ENCODE data around the gene PRRT4.

PRRT4 gene

GRCh38 chr7:128309124-128309523 lies 52.4 kb downstream of the PRRT4 start:
- no peak overlapping the region for H3K4me3 ChIP-seq (ENCODE audit: low read length)
- TF ChIP-seq CTCF (conservative IDR thresholded peaks at IDR 0.05; ENCODE audit: low read depth, low read length) = no peak
- DNase-seq (ENCODE audit: low read depth) = no peak

GRCh38 chr7:128307061-128307460 lies 54.4 kb downstream of the PRRT4 start:
- TF ChIP-seq CTCF (conservative IDR thresholded peaks at IDR 0.05; ENCODE audit: low read depth, low read length) = no peak
- no peak for DNase-seq (ENCODE audit: low read depth)
- H3K4me3 ChIP-seq (ENCODE audit: low read length) = no peak overlapping the region

- DNase-seq (ENCODE audit: low read depth) = no peak
- H3K4me3 ChIP-seq (ENCODE audit: low read length) = no peak overlapping the region
- TF ChIP-seq CTCF (conservative IDR thresholded peaks at IDR 0.05; ENCODE audit: low read depth, low read length) = no peak
Observed at GRCh38 chr7:128304212-128304611, 57.3 kb downstream of the PRRT4 start.

- H3K4me3 ChIP-seq (ENCODE audit: low read length) = no peak overlapping the region
- no peak for TF ChIP-seq CTCF (conservative IDR thresholded peaks at IDR 0.05; ENCODE audit: low read depth, low read length)
- no peak for DNase-seq (ENCODE audit: low read depth)
Observed at GRCh38 chr7:128303643-128304042, 57.8 kb downstream of the PRRT4 start.

- no peak for TF ChIP-seq CTCF (conservative IDR thresholded peaks at IDR 0.05; ENCODE audit: low read depth, low read length)
- no peak for DNase-seq (ENCODE audit: low read depth)
- no peak overlapping the region for H3K4me3 ChIP-seq (ENCODE audit: low read length)
Observed at GRCh38 chr7:128303133-128303532, 58.4 kb downstream of the PRRT4 start.

- DNase-seq (ENCODE audit: low read depth) = no peak
- no peak for TF ChIP-seq CTCF (conservative IDR thresholded peaks at IDR 0.05; ENCODE audit: low read depth, low read length)
- H3K4me3 ChIP-seq (ENCODE audit: low read length) = no peak overlapping the region
Observed at GRCh38 chr7:128302139-128302538, 59.4 kb downstream of the PRRT4 start.
